Activated CD8-positive, alpha-beta T cell treated with anti-CD3 and anti-CD28 coated beads for 36 hours (primary cell): ENCODE data around the gene ADGRG1. TPM values are rescaled to one million over a fixed set of nuclear protein-coding genes. Genes with fewer than 3 reads are reported as not detected.

Experiments
- ATAC-seq: fragments of 200-7000 bp; cut with Tn5 transposase; one replicate; pipeline ENCODE4 v1.10.0; 2021; ENCODE audit warnings: mild to moderate bottlenecking, moderate library complexity
- CTCF ChIA-PET: fragments of 350-600 bp; sonication (Branson Sonifier 250); formaldehyde crosslinking; loops from one replicate; lab custom pipeline; 2021; ENCODE audit warnings: antibody characterized with exemption; lab: Charles Lee
- POLR2A ChIA-PET: fragments of 350-600 bp; sonication (Branson Sonifier 250); formaldehyde crosslinking; loops from one replicate; lab custom pipeline; 2021; ENCODE audit warnings: antibody characterized with exemption; lab: Charles Lee
- DNase-seq: peaks from one replicate; pipeline ENCODE4 v3.0.0-alpha.2; 2020
- H3K27ac Mint-ChIP-seq: one replicate; pipeline ENCODE4 v1.8.0; 2021; ENCODE audit warnings: mild to moderate bottlenecking, mixed read lengths
- H3K27me3 Mint-ChIP-seq: one replicate; pipeline ENCODE4 v1.8.0; 2021; ENCODE audit warnings: mixed read lengths
- H3K36me3 Mint-ChIP-seq: one replicate; pipeline ENCODE4 v1.8.0; 2021; ENCODE audit warnings: low read depth, mixed read lengths
- H3K4me1 Mint-ChIP-seq: one replicate; pipeline ENCODE4 v1.8.0; 2021; ENCODE audit warnings: low read depth, mixed read lengths
- H3K4me3 Mint-ChIP-seq: one replicate; pipeline ENCODE4 v1.8.0; 2021; ENCODE audit warnings: mild to moderate bottlenecking, moderate library complexity, mixed read lengths
- H3K9me3 Mint-ChIP-seq: one replicate; pipeline ENCODE4 v1.8.0; 2021; ENCODE audit warnings: mixed read lengths
- intact Hi-C: fragments of 100-400 bp; cut with micrococcal nuclease; formaldehyde crosslinking; loops from one replicate; pipeline ENCODE4 v1.10.0; 2022
- total RNA-seq, 2 experiments: library from RNA; stranded (reverse); gene quantifications; one replicate each; pipeline ENCODE4 v1.2.3, GENCODE V29; 2021
- TF ChIP-seq, protein P1 (sequence below): fragments of 200-600 bp; IDR thresholded peaks from one replicate; pipeline ENCODE4 v1.8.0; 2022; ENCODE audit warnings: antibody characterized with exemption, mild to moderate bottlenecking

Gene ADGRG1
- total RNA-seq, 2 experiments from 2014 or later, result 4.9 to 8.5 TPM

DNA sequence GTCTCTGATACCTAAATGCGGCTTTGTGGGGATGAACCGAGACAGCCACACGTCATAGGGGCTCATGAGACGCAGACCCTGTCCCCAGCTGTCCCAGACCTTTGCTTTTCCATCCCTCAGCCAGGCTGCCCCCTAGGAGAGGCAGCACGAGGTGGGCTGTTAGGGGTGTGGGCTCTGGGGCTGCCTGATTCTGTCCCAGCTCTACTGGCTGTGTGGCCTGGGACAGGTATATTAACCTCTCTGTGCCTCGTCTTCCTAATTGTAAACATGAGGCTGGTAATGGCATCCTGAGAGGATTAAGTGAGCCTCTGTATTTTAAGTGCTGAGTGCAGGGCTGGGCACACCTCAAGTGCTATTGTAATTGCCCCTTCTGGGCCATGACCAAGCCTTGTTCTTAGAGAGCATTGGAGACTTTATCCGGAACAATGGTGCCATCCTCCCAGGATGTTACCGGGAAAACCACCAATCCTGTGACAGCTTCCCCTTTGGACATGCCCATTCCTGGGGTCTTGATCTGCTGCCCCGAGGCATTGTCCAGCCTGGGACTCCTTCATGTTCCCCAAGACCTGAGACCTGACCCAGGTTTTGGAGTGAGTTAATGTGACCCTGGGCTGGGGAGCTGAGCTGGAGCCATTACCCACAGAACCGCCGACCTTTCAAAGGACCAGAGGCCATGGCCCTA, 5.1 kb downstream of the ADGRG1 start:
- intact Hi-C loops, result no loop called here
- H3K9me3 Mint-ChIP-seq, result no peaks in the 10 kb centered on the region
- H3K27me3 Mint-ChIP-seq, result peaks cover 7% of the 10 kb centered on the region
- DNase-seq (no peak), ATAC-seq (no peak)
- POLR2A ChIA-PET, result interaction anchor here (0.8 to 0.9 kb wide), 3 partner anchors 12 to 26 kb away, joined by 3 read pairs; no protein-coding TSS in a partner anchor
- H3K4me1 Mint-ChIP-seq, result peaks cover 8% of the 10 kb centered on the region
- TF ChIP-seq, protein P1, sequence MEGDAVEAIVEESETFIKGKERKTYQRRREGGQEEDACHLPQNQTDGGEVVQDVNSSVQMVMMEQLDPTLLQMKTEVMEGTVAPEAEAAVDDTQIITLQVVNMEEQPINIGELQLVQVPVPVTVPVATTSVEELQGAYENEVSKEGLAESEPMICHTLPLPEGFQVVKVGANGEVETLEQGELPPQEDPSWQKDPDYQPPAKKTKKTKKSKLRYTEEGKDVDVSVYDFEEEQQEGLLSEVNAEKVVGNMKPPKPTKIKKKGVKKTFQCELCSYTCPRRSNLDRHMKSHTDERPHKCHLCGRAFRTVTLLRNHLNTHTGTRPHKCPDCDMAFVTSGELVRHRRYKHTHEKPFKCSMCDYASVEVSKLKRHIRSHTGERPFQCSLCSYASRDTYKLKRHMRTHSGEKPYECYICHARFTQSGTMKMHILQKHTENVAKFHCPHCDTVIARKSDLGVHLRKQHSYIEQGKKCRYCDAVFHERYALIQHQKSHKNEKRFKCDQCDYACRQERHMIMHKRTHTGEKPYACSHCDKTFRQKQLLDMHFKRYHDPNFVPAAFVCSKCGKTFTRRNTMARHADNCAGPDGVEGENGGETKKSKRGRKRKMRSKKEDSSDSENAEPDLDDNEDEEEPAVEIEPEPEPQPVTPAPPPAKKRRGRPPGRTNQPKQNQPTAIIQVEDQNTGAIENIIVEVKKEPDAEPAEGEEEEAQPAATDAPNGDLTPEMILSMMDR, result no peak
- H3K36me3 Mint-ChIP-seq, result no peaks in the 10 kb centered on the region
- H3K27ac Mint-ChIP-seq, result no peak overlapping the region
- H3K4me3 Mint-ChIP-seq, result no peak overlapping the region
- CTCF ChIA-PET, result interaction anchor here (0.8 to 8.4 kb wide), 3 partner anchors 15 to 103 kb away, joined by 3 to 74 read pairs (median 3); no protein-coding TSS in a partner anchor

DNA sequence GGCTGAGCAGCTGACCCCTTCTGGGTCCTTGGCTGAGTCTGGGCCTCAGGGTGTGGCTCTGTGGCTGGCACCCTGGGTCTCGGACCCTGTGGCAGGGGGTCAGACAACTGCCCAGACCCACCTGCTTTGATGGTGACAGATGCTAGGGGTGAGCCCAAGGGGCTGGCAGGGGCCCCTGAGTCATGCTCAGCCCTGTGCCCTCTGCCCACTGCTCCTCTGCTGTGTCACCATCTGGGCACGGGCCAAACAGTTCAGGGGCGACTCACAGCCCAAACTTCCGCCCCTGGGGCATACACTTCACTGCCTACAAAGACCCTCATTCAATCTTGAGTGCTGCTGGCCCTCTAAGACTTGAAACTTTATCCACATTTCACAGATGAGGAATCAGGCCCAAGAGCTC, 5.7 kb downstream of the ADGRG1 start:
- Mint-ChIP-seq H3K36me3 (no peaks in the 10 kb centered on the region), H3K9me3 (no peaks in the 10 kb centered on the region), H3K4me3 (no peak overlapping the region), H3K27ac (no peak overlapping the region), H3K27me3 (peaks cover 3% of the 10 kb centered on the region), H3K4me1 (peaks cover 2% of the 10 kb centered on the region)
- DNase-seq (no peak), ATAC-seq (peak; percentile 25)
- intact Hi-C loops, result no loop called here
- POLR2A ChIA-PET, result no interaction called here
- TF ChIP-seq, protein P1, result no peak
- CTCF ChIA-PET, result interaction anchor here (1.4 to 8.4 kb wide), 2 partner anchors 15 to 58 kb away, joined by 4 to 74 read pairs; no protein-coding TSS in a partner anchor

DNA sequence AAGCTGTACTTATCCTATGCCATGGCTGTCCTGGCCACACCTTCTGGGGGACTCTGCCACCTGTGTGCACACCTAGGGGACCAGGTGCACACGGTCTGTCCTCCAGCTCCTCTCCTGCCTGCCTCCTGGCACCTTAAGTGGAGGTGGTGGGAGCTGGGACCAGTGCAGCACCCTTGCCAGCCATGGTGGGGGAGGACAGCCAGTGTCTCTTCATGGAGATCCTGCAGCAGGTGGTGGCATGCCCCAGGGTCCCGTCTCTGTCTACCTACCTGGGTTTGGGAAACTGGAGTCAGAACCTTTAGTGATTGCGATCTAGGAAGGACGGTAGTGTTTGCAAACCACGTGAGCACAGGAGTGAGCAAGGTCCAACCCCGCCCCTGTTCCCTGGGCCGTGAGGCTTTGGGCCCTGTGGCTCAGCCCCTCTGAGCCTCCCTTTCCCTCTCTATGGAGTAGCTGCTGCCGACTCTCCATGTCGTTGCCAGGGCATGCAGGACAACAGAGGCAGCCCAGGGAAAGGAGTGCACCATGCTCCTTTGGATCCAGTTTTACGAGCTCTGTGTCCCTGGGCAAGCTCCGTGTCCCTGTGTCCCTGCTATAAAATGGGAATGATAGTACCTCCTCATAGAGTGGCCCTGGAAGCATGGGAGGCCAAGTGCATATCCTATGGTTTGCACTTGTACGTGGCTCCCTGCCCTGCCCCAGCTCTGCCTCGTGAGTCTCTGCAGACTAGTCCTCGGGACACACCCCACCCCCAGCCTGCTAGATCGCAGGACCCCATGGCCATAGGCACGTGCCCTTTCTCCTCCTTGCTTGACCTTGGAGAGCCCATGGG, 7.1 kb downstream of the ADGRG1 start:
- Mint-ChIP-seq H3K4me3 (no peak overlapping the region), H3K9me3 (no peaks in the 10 kb centered on the region), H3K4me1 (no peaks in the 10 kb centered on the region), H3K27ac (no peak overlapping the region), H3K27me3 (peaks cover under 1% of the 10 kb centered on the region), H3K36me3 (no peaks in the 10 kb centered on the region)
- ATAC-seq, result no peak
- no peak for DNase-seq
- intact Hi-C loops, result no loop called here
- ChIA-PET POLR2A (interaction anchor here (2.0 kb wide), 1 partner anchor 11 kb away, joined by 5 read pairs; no protein-coding TSS in a partner anchor), CTCF (interaction anchor here (1.4 to 8.4 kb wide), 4 partner anchors 13 to 59 kb away, joined by 4 to 74 read pairs (median 14); no protein-coding TSS in a partner anchor)
- TF ChIP-seq, protein P1, result no peak

DNA sequence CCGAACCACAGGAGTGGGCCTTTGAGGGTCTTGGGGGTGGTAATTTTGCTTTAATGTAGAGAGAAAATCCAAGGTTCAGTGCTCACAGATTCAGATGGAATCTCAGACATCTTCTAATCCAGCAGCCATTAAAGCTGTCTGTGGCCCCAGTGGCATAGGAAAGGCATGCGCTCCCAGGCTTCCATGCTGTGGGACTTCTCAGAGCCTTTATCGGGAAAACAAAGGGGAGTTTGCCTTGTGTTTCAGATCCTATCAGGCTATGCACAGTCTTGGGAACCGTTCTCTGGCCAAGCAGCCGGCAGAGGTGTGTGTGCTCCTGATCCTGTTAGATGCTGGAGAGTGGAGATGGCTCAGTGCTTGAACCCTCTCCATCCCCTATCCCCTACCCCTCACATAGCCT, 7.8 kb downstream of the ADGRG1 start:
- H3K27ac Mint-ChIP-seq, result no peak overlapping the region
- DNase-seq (no peak), ATAC-seq (no peak)
- intact Hi-C loops, result no loop called here
- ChIA-PET POLR2A (interaction anchor here (2.0 kb wide), 1 partner anchor 10 kb away, joined by 5 read pairs; no protein-coding TSS in a partner anchor), CTCF (interaction anchor here (1.6 to 8.4 kb wide), 3 partner anchors 13 to 38 kb away, joined by 4 to 74 read pairs (median 24); no protein-coding TSS in a partner anchor)
- no peaks in the 10 kb centered on the region for H3K9me3 Mint-ChIP-seq
- H3K4me1 Mint-ChIP-seq, result no peaks in the 10 kb centered on the region
- H3K36me3 Mint-ChIP-seq, result no peaks in the 10 kb centered on the region
- H3K27me3 Mint-ChIP-seq, result no peaks in the 10 kb centered on the region
- TF ChIP-seq, protein P1, result no peak
- no peak overlapping the region for H3K4me3 Mint-ChIP-seq
